ENCODE measurements around the gene GSK3A. TPM values are rescaled to one million over a fixed set of nuclear protein-coding genes. Genes with fewer than 3 reads are reported as not detected.

The GSK3A gene
- total and polyA plus RNA-seq, 2 of the 8 experiments (the other 6 are each of a cell fraction or from before 2014, with no cell fraction given): 55.3 to 84.0 TPM

DNA sequence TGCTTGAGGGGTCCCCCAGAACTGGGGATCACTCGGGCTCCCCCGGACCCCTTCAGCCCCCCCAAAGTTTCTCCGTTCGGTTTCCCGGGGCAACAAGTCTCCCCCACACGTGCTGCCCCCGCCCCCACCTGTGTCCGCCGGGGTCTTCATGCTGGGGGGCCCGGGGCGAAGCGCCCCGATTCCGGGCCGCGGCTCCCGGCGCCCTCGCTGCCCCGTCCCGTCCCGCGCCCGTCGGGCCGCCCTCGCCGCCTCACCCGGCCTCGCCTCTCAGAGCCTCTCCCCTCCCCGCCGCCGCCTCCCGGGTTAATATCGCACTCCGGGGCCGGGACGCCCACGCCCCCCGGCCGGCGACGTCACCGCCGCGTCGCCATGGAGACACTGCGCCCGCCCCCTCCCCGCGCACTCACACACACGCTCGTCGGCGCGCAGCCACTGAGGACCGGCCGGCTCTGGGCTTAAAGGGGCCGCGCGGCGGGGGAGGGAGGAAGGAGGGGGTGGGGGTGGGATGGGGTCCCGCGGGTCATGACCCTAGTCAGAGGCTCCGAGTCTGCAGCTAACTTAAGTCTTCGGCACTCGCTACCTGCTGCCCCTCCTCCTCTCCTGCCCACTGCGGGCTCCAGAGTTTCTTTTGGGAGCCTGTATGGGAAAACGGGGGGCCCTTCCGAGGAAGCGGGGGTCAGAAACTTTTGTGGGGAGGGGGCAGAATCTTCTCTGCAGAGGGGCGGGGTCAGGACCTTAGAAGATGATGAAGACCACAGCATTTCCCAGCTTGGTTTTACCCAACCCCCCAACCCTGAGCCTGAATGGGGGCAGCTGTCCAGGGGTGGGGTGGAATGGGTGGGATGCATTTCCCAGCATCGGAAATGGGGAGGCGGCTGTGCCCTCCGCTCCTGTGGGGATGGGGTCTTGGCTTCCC lies 12.7 kb upstream of the GSK3A start, which contains the start of gene ERF (continued):
- TF ChIP-seq, protein P1, sequence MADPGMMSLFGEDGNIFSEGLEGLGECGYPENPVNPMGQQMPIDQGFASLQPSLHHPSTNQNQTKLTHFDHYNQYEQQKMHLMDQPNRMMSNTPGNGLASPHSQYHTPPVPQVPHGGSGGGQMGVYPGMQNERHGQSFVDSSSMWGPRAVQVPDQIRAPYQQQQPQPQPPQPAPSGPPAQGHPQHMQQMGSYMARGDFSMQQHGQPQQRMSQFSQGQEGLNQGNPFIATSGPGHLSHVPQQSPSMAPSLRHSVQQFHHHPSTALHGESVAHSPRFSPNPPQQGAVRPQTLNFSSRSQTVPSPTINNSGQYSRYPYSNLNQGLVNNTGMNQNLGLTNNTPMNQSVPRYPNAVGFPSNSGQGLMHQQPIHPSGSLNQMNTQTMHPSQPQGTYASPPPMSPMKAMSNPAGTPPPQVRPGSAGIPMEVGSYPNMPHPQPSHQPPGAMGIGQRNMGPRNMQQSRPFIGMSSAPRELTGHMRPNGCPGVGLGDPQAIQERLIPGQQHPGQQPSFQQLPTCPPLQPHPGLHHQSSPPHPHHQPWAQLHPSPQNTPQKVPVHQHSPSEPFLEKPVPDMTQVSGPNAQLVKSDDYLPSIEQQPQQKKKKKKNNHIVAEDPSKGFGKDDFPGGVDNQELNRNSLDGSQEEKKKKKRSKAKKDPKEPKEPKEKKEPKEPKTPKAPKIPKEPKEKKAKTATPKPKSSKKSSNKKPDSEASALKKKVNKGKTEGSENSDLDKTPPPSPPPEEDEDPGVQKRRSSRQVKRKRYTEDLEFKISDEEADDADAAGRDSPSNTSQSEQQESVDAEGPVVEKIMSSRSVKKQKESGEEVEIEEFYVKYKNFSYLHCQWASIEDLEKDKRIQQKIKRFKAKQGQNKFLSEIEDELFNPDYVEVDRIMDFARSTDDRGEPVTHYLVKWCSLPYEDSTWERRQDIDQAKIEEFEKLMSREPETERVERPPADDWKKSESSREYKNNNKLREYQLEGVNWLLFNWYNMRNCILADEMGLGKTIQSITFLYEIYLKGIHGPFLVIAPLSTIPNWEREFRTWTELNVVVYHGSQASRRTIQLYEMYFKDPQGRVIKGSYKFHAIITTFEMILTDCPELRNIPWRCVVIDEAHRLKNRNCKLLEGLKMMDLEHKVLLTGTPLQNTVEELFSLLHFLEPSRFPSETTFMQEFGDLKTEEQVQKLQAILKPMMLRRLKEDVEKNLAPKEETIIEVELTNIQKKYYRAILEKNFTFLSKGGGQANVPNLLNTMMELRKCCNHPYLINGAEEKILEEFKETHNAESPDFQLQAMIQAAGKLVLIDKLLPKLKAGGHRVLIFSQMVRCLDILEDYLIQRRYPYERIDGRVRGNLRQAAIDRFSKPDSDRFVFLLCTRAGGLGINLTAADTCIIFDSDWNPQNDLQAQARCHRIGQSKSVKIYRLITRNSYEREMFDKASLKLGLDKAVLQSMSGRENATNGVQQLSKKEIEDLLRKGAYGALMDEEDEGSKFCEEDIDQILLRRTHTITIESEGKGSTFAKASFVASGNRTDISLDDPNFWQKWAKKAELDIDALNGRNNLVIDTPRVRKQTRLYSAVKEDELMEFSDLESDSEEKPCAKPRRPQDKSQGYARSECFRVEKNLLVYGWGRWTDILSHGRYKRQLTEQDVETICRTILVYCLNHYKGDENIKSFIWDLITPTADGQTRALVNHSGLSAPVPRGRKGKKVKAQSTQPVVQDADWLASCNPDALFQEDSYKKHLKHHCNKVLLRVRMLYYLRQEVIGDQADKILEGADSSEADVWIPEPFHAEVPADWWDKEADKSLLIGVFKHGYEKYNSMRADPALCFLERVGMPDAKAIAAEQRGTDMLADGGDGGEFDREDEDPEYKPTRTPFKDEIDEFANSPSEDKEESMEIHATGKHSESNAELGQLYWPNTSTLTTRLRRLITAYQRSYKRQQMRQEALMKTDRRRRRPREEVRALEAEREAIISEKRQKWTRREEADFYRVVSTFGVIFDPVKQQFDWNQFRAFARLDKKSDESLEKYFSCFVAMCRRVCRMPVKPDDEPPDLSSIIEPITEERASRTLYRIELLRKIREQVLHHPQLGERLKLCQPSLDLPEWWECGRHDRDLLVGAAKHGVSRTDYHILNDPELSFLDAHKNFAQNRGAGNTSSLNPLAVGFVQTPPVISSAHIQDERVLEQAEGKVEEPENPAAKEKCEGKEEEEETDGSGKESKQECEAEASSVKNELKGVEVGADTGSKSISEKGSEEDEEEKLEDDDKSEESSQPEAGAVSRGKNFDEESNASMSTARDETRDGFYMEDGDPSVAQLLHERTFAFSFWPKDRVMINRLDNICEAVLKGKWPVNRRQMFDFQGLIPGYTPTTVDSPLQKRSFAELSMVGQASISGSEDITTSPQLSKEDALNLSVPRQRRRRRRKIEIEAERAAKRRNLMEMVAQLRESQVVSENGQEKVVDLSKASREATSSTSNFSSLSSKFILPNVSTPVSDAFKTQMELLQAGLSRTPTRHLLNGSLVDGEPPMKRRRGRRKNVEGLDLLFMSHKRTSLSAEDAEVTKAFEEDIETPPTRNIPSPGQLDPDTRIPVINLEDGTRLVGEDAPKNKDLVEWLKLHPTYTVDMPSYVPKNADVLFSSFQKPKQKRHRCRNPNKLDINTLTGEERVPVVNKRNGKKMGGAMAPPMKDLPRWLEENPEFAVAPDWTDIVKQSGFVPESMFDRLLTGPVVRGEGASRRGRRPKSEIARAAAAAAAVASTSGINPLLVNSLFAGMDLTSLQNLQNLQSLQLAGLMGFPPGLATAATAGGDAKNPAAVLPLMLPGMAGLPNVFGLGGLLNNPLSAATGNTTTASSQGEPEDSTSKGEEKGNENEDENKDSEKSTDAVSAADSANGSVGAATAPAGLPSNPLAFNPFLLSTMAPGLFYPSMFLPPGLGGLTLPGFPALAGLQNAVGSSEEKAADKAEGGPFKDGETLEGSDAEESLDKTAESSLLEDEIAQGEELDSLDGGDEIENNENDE (IDR thresholded peaks at IDR 0.05; ENCODE audit: insufficient replicate concordance, low read length): no peak
- TF ChIP-seq GTF2F1 (IDR thresholded peaks at IDR 0.05; ENCODE audit: borderline replicate concordance, low read depth, low read length) (no peak), BACH1 (IDR thresholded peaks at IDR 0.05; ENCODE audit: low read length) (peak; percentile 24; the same call in 1 of the 2 replicates)
- TF ChIP-seq, protein P2, sequence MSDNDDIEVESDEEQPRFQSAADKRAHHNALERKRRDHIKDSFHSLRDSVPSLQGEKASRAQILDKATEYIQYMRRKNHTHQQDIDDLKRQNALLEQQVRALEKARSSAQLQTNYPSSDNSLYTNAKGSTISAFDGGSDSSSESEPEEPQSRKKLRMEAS (IDR thresholded peaks at IDR 0.05): 0 out of 2 replicates have a peak, but pooled peaks have one; percentile 17
